Forelimb muscle (tissue), 1 donor: ENCODE data around the gene KIF7. TPM values are rescaled to one million over a fixed set of nuclear protein-coding genes. Genes with fewer than 3 reads are reported as not detected.
"Not testable (repeated sequence)": the region's sequence is repeated elsewhere in the genome, so short reads cannot be mapped to it uniquely, and the experiment has no call there.

Experiments used
- DNase-seq: peaks from one replicate; pipeline ENCODE4 v3.0.0-alpha.2; 2013; ENCODE audit warnings: low read depth
- polyA plus RNA-seq: library from polyadenylated mRNA; unstranded; fragments of 120-200 nt; gene quantifications from one replicate; pipeline ENCODE4 v1.2.1, GENCODE V29; 2013; ENCODE audit not compliant: insufficient read length

KIF7 gene
- polyA plus RNA-seq, 1 donor = 5.7 TPM

- DNase-seq = no peak
Measured at GRCh38 chr15:89623165-89623564, 32.1 kb downstream of the KIF7 start.

DNA sequence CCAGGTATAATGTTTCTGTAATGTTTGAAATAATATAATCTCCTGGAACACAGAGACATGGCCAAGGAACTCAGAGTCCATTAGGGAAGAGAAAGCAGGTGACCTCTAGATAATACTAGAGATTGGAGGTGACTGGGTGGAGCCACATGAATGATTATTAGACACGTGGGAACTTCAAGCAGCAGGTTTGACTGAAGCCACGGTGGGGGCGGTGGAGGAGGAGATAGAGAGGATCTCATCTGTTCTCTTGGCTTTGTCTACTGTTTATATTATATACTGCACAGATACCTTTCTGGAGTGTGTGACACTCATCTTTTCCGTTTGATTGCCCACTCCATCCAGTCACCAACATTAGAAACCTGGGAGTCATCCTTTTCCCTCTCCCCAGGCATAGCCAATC, 33.7 kb downstream of the KIF7 start:
- no peak for DNase-seq

DNA sequence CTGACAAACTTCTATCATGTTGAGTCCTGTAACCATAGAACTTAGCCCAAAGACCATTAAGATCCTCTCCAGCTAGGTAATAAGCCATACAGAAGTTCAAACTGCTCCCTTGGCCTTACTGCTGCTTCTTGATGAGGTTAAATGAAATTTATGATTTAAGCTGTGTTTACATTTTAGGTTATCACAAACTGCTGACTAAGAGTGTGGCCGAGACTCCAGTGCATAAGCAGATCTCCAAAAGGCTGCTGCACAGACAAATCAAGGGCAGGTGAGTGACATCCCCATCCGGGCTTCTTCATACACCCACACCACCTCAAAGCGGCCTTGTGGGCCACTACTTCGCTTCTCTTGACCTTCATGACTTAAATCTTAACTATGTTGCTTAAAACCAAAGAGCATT, 39.0 kb downstream of the KIF7 start:
- DNase-seq = no peak

DNA sequence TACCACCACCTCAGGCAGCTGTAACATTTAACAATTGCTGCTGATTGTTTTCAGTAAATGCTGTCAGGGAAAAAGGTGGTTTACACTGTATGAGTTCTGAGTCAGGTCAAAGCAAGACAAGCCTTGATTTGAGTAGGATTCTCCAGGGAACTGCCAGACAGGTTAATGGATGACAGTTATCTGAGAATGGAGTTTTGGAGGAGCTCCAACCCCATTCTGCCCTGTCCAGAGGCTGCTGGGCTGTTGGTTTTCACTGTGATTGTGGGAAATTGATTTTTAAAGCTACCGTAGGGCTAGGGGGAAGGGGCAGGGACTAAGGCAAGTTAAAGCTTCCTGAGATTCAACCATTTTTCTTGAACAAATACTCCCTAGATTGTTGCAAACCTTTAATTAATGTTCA, 40.1 kb downstream of the KIF7 start:
- no peak for DNase-seq

- DNase-seq = no peak
Measured at GRCh38 chr15:89614164-89614563, 41.1 kb downstream of the KIF7 start.

DNA sequence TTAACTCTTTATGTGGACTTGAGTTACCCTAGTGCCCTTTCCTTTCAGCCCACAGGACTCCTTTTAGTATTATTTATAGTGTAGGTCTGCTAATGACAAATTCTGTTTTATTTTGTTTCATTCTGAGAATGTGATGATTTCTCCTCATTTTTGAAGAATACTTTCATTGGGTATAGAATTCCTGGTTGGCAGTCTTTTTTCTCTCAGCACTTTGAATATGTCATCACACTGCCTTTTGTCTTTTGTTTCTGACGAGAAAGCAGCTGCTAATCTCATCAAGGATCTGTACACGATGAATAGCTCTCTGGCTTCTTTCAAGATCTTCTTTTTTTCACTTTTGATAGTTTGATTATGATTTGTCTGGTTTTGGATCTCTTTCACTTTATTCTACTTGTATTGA, 42.2 kb downstream of the KIF7 start:
- DNase-seq = no peak

- no peak for DNase-seq
Measured at GRCh38 chr15:89611317-89611716, 44.0 kb downstream of the KIF7 start.

- no peak for DNase-seq
Measured at GRCh38 chr15:89599021-89599420, 56.2 kb downstream of the KIF7 start.

- no peak for DNase-seq
Measured at GRCh38 chr15:89593018-89593417, 62.2 kb downstream of the KIF7 start.

DNA sequence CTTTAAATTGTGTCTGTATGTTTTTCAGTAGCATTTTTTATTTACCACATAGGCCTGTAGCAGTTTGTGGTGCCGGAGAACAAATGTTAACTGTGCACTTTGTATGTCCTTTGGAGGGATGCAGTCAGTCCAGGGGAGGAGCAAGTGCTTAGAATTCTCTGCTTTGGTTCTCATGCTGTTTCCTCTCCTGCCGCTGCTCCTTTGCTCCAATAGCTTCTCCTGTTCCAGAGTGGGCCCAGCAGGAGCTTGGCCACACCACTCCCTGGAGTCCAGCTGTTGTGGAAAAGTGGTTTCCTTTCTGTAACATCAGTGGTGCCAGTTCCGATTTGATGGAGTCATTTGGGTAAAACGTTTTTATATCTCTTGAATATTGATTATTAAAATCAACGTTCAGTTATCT, 63.4 kb downstream of the KIF7 start:
- DNase-seq = no peak

DNA sequence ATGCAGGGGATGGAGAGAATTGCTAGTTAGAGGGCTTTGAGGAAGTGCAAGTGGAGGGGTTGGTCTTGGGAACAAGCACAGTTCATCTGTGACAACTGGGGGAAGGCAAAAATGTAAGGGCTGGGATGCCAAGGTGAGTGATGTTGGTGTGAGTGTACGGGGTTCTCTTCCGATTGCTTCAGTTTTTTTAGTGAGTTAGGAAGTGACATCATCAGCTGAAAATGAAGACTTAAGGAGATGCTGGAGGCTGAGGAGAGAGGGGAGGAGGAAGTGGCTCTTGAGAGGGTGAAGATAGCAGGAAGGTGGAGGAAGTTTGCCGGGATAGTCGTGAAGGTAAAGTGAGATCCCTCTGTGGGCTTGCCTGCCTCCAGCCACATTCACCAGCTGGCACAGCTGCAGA, 67.3 kb downstream of the KIF7 start:
- DNase-seq = no peak

DNA sequence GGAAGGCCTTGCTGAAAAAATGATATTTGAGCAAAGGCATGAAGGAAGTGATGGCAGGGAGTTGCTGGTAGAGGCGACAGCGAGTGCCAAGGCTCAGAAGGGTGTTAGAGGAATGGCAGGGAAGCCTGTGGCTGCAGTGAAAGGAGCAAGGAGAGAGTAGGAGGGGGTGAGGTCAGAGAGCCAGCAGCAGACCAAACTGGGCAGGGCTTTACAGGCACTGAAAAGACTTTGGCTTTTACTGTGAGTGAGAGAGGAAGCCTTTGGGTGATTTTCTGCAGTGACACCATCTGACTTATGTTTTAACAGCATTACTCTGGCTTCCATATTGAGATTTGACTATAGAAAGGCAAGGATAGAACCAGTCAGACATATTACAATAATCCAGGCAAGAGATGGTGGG, 68.6 kb downstream of the KIF7 start:
- DNase-seq = no peak

DNA sequence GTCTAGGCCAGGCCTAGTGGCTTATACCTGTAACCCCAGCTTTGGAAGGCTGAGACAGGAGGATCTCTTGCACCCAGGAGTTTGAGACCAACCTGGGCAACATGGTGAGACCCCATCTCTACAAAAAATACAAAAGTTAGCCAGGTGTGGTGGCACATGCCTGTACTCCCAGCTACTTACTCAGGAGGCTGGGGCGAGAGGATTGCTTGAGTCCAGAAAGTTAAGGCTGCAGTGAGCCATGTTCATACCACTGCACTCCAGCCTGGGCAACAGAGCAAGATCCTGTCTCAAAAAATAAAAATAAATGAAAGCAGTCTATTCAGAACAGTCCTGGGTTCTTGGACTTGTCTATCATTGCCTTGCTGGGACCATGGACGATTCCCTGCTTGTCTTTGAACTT, 74.5 kb downstream of the KIF7 start:
- DNase-seq = not testable (repeated sequence)

- DNase-seq = no peak
Measured at GRCh38 chr15:89578146-89578545, 77.1 kb downstream of the KIF7 start.

Other genes with a start within 250 kb of the KIF7 start
- gene RHCG, start 158.9 kb downstream of the KIF7 start, polyA plus RNA-seq = not detected
- gene TICRR, start 80.0 kb downstream of the KIF7 start, polyA plus RNA-seq = 4.1 TPM
- 0.32 TPM for gene PLIN1, start 23.9 kb upstream of the KIF7 start, polyA plus RNA-seq
- 4.5 TPM for gene PEX11A, start 35.3 kb upstream of the KIF7 start, polyA plus RNA-seq
- gene WDR93, start 35.3 kb upstream of the KIF7 start, polyA plus RNA-seq = 0.18 TPM
- gene MESP1, start 95.8 kb upstream of the KIF7 start, polyA plus RNA-seq = 0.85 TPM
- 0.35 TPM for gene MESP2, start 120.9 kb upstream of the KIF7 start, polyA plus RNA-seq
- 9.9 TPM for gene ANPEP, start 159.4 kb upstream of the KIF7 start, polyA plus RNA-seq
- gene AP3S2, start 238.5 kb upstream of the KIF7 start, polyA plus RNA-seq = 25.4 TPM